ENCODE data around the gene RPL13A.

DNA sequence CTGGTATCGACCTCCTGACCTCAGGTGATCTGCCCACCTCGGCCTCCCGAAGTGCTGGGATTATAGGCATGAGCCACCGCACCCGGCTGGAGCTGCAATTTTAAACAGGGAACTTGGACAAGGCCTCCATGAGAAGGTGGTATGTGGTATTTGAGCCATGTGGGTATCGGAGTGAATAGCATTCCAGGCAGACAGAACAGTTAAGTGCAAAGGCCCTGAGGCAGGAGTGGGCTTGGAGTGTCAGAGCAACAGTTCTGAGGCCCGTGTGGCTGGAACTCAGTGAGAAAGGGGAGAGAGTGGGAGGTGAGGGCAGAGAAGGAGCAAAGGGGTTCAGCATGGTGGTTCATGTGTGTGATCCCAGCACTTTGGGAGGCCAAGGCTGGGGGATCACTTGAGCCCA lies 43.3 kb downstream of the RPL13A start:
- TF ChIP-seq GATA3 (IDR thresholded peaks at IDR 0.05; ENCODE audit: low read depth, low read length) (no peak), GATA2 (IDR thresholded peaks at IDR 0.05; ENCODE audit: low read depth, low read length) (no peak)
